Activated CD4-positive, alpha-beta T cell treated with anti-CD3 and anti-CD28 coated beads, Interleukin-2, Interleukin-6, amounts not matched to agents 100 ng/mL and 50 ng/mL, durations not matched to agents 16 hours and 8 hours (primary cell): Measurements from ENCODE around the gene BRPF1.
A peak's percentile ranks its signal among the peaks of the same experiment; 100 is the strongest.

Source experiments
- DNase-seq: peaks from one replicate; pipeline ENCODE4 v3.0.0-alpha.2; 2020

Gene BRPF1, protein sequence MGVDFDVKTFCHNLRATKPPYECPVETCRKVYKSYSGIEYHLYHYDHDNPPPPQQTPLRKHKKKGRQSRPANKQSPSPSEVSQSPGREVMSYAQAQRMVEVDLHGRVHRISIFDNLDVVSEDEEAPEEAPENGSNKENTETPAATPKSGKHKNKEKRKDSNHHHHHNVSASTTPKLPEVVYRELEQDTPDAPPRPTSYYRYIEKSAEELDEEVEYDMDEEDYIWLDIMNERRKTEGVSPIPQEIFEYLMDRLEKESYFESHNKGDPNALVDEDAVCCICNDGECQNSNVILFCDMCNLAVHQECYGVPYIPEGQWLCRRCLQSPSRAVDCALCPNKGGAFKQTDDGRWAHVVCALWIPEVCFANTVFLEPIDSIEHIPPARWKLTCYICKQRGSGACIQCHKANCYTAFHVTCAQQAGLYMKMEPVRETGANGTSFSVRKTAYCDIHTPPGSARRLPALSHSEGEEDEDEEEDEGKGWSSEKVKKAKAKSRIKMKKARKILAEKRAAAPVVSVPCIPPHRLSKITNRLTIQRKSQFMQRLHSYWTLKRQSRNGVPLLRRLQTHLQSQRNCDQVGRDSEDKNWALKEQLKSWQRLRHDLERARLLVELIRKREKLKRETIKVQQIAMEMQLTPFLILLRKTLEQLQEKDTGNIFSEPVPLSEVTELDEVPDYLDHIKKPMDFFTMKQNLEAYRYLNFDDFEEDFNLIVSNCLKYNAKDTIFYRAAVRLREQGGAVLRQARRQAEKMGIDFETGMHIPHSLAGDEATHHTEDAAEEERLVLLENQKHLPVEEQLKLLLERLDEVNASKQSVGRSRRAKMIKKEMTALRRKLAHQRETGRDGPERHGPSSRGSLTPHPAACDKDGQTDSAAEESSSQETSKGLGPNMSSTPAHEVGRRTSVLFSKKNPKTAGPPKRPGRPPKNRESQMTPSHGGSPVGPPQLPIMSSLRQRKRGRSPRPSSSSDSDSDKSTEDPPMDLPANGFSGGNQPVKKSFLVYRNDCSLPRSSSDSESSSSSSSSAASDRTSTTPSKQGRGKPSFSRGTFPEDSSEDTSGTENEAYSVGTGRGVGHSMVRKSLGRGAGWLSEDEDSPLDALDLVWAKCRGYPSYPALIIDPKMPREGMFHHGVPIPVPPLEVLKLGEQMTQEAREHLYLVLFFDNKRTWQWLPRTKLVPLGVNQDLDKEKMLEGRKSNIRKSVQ (N-terminal part only)

GRCh38 chr3:9731206-9732079 lies at the start of gene BRPF1:
BRPF1 (plus strand) TSS chr3:9731735; CDS start chr3:9734141, 2,406 bp downstream.
- peak; percentile 100 for DNase-seq

DNA sequence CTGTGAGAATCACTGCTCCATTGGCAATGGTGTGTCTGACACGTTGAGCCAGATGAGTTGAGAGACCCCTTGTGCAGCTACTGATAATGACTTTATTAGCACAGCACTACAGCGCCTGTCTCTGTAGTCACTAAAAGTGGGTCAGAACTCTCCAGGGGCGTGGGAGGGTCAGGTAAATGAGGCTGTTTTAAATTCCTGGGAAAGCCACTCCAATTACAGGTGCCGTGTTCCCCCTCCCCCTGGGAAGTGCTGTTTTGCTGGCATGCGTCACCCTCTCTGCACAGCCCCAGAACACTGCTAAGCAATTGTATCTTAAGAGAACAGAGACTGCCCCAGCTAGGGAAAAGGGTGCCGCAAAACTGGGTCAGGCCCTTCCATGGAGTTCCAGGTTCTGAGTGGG lies 49.4 kb upstream of the BRPF1 start:
- no peak for DNase-seq

DNA sequence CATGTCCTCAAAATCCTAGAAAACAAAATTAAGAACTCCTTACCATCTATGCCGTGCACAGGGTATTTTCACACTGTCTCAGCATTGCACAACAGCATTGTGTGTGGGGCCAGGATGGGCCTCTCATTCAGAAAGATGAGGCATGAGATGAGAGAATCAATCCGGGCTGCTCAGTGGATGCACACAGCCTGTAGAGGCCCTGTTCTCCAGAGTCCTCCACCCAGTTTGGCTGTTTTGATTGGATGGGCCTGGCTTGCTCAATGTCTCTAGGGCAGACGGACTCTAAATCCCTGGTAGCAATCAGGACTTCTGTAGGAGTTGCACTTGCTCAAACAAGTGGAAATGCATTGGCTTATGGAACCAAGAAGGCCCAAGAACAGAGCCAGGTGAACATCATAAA lies 48.1 kb upstream of the BRPF1 start:
- no peak for DNase-seq

DNA sequence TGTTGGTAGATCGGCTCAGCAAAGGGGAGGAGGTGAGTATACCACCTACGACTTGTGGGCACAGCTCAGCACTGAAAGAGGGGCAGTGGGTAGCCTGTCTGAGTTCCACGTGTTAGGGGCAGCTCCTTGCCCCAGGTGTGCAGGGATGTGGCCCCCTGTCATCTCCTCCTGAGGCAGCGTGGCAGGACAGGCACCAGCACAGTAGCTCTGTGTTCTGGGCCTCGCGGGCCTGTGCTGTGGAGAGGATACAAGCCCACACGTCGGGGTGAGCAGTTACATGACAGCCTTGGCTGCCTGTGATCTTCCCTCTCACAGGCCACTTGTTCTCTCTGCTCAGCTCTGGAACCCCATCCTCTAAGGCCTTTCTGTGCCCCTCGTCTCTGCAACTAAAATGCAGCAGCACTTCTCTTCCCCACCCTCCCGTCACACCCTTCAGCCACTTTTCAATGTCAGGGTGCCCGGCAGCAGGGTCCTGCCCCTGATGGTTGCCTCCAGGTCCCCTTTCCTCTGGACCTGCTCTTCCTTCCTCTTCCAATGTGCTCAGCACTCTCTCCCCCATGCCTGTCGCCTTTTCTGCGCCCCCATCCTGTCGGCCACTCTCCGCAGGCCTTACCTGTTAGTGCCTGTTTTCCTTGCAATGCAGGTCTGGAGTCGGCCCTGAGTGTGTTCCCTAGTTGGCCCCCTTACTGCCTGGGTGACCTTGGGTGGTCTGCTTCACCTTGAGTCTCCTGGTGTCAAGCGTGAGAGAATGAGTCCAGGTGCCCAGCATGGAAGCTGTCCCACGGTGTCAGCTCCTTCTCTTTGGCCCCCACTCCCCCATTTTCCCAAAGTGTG lies 46.1 kb upstream of the BRPF1 start:
- no peak for DNase-seq

GRCh38 chr3:9686050-9686550 lies 45.4 kb upstream of the BRPF1 start:
- DNase-seq, result no peak

- DNase-seq, result no peak
Measured at GRCh38 chr3:9686703-9687102, 44.8 kb upstream of the BRPF1 start.

- no peak for DNase-seq
Measured at GRCh38 chr3:9687514-9687913, 44.0 kb upstream of the BRPF1 start.

- DNase-seq, result no peak
Measured at GRCh38 chr3:9688961-9689360, 42.6 kb upstream of the BRPF1 start.

DNA sequence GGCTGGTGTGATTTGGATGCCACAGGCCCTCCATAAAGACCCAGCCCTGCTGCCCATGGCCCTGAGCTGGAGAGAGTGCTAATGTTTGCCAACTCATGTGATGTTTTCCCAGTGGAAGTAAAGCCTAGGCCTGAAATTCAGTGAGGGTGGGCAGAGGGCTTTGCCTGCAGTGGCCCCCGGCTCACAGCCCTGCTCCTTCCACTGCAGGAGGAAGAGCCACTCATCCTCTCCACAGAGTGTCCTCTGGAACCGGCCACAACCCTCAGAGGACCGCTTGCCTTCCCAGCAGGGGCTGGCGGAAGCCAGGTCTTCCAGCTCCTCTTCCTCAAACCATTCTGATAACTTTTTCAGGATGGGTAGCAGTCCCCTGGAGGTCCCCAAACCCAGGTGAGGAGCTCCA lies 41.8 kb upstream of the BRPF1 start:
- DNase-seq, result no peak

DNA sequence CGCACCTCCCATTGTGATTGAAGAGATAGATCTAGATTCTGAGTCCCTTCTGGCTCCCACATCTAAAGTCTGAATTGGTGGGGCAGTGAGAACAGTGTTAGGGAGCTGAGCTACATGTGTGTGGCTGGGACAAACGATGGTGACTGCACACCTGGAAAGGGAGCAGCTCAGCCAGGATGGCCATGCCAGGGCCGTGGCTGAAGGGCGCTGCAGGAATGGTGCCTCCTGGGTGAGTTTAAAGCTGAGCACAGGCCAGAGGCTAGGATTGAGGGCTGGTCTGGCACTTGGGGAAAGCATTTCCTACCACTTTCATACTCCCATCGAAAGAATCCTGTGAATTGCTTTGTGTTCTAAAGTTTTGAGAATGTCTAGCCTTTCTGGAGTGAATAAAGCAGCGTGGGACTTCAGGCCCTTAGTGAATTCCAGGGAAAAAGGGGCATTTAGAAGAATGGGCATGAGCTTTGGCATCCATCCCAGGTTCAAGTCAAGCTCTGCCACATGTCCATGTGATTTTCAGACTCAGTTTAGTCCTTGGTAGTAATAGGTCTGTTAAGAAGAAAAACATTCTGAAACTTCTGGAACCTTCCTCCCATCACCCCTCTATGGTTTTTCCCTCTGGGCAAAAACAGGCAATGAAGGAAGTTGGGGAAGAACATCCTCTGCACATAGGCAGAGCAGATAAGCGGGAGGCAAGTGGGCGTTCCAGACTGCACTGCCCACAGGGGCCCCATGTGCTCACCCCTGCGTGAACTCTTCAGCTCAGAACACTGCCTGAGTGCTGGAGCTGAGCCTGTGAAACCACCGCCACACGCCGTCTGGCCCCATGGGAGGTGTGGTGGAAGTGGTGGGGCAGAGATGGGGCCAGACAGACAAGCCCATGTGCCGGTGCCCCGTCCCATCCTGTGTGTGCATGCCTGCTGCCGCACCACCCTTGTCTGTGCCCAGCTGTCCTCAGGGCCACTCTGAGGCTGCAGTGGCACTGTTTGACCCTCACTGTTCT lies 40.8 kb upstream of the BRPF1 start:
- no peak for DNase-seq

DNA sequence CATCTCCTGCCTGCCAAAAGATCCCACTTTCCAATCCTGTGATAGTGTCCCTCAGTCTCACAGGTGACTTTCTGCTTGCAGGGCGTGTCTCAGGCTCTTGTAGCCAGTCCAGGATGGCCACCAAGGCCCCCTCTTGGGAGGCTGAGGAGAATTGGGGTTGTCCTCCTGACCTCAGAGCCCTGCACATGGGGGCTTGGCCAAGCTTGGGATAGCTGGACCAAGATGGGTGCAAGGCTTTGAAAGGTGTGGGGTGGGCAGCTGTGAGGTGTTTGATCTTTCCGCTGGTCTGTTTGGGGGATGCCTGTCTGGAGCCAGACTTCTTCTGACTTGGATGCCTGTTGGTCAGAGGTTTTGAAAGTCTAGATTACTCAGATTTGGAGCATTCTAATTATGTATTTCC lies 39.9 kb upstream of the BRPF1 start:
- no peak for DNase-seq

GRCh38 chr3:9692416-9692815 lies 39.1 kb upstream of the BRPF1 start:
- no peak for DNase-seq

- DNase-seq, result no peak
Measured at GRCh38 chr3:9695345-9695744, 36.2 kb upstream of the BRPF1 start.

DNA sequence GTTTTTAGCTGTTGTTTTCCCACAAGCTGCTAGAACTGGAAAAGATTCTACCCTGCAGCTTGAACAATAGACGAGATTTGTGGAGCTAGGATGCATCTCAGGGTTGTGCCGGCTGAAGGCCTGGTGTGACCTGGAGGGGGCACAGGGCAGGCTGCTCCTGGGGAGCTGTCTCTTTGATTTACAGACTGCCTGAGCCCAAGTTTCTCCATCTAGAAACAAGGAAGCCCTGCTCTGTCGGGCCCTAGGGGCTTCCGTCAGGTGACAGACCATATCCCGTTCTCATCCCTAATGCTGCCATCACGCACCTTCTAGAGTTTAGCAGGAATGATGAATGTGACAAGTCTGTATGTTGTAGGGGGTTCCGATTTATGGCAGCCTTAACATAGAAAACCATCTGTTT lies 35.8 kb upstream of the BRPF1 start:
- DNase-seq, result no peak

GRCh38 chr3:9696480-9697220 lies 34.9 kb upstream of the BRPF1 start:
- DNase-seq, result no peak

DNA sequence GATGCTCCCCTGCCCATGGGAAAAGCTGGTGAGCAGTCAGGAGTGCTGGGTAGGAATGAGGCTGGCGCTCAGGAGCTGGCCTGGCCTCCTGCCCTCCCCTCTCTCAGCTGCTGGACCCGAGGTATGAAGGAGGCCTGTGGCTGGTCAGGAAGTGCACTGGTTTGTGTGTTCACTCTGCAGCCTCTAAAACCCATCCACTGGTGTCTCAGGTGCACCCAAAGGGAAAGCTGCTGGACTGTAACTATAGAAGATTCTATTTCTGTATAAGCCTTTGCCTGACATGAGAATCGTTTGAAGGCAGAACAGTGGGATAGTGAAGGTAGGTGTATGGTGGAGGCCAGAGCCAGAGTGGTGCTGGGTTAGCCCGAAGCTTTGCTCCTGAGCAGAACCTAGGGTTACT lies 33.6 kb upstream of the BRPF1 start:
- no peak for DNase-seq

DNA sequence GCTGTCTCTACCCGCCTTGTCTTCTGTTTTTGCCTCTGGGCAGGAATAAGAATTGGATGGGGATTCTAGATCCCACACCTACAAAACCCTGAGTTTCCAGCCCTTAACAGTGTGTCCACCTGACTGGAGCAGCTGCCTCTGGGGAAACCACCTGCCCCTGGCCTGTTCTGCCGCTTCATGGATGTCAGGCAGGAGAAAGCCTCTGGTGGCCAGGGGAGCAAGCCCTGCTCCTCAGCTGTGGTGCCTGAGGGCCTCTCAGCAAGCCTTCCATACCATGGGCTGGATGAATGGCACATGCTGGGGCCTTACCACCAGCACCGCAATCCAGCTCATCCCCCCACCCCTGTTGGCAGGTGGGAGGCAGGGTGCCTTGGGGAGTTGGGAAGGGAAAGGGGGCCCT lies 33.2 kb upstream of the BRPF1 start:
- no peak for DNase-seq

GRCh38 chr3:9700536-9700935 lies 31.0 kb upstream of the BRPF1 start:
- DNase-seq, result no peak

GRCh38 chr3:9701006-9701405 lies 30.5 kb upstream of the BRPF1 start:
- DNase-seq, result no peak
